NB4 (cell line): ENCODE measurements around the gene LRRC1.

Experiments used
- CTCF ChIP-seq: IDR thresholded peaks from one replicate; pipeline ENCODE4 v1.5.1; 2012; ENCODE audit warnings: low read depth, low read length
- POLR2A ChIP-seq: IDR thresholded peaks from 2 replicates; pipeline ENCODE4 v1.6.1; 2011; ENCODE audit warnings: mild to moderate bottlenecking; ENCODE audit not compliant: insufficient read length; ENCODE audit errors: extremely low read depth
- TF ChIP-seq, protein P1 (sequence below): IDR thresholded peaks from 2 replicates; pipeline ENCODE4 v1.6.1; 2011; ENCODE audit warnings: low read depth, low read length

DNA sequence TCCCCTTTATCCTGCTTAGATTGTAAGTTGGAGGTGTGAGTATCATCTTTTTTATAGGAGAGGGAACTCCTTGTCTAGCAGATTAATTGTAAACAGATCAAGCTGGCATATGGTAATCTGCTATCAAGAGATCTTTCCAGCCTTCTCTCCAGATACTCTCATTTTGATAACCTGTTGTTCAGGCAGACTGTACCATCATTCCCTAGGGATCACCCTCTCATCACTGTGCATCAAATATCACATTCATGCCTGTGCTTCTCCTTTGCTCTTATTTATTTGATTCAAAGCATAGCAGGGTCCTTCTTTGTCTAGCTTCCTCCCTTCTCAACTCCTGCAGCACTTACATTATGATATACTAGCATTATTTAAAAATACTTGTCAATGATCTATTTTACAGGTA lies 73.8 kb downstream of the LRRC1 start:
- TF ChIP-seq, protein P1, sequence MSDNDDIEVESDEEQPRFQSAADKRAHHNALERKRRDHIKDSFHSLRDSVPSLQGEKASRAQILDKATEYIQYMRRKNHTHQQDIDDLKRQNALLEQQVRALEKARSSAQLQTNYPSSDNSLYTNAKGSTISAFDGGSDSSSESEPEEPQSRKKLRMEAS, result no peak
- TF ChIP-seq CTCF, result no peak
- TF ChIP-seq POLR2A, result no peak
